ENCODE results near the gene CEL.
"Not testable (repeated sequence)": the region's sequence is repeated elsewhere in the genome, so short reads cannot be mapped to it uniquely, and the experiment has no call there.

CEL gene

DNA sequence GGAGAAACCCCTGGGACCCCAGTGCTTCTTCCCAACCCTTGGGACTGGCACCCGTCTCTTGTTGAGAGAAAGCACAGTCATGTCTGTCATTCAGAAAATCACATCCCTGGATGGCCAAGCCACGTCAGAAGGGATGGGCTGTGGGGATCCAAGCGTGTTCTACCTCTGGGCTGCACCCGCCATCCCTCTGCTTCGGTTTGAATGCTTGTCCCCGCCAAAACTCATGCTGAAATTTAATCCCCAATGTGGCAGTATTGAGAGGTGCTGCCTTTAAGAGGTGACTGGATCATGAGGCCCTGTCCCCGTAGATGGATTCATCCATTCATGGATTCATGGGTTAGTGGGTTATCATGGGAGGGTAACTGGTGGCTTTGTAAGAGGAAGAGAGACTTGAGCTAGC, 27.0 kb downstream of the CEL start:
- DNase-seq (ENCODE audit: low read depth) = no peak
- H3K4me3 ChIP-seq (ENCODE audit: low read length) = no peak overlapping the region
- TF ChIP-seq, protein P1, sequence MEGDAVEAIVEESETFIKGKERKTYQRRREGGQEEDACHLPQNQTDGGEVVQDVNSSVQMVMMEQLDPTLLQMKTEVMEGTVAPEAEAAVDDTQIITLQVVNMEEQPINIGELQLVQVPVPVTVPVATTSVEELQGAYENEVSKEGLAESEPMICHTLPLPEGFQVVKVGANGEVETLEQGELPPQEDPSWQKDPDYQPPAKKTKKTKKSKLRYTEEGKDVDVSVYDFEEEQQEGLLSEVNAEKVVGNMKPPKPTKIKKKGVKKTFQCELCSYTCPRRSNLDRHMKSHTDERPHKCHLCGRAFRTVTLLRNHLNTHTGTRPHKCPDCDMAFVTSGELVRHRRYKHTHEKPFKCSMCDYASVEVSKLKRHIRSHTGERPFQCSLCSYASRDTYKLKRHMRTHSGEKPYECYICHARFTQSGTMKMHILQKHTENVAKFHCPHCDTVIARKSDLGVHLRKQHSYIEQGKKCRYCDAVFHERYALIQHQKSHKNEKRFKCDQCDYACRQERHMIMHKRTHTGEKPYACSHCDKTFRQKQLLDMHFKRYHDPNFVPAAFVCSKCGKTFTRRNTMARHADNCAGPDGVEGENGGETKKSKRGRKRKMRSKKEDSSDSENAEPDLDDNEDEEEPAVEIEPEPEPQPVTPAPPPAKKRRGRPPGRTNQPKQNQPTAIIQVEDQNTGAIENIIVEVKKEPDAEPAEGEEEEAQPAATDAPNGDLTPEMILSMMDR (conservative IDR thresholded peaks at IDR 0.05; ENCODE audit: low read depth, low read length) = no peak

DNA sequence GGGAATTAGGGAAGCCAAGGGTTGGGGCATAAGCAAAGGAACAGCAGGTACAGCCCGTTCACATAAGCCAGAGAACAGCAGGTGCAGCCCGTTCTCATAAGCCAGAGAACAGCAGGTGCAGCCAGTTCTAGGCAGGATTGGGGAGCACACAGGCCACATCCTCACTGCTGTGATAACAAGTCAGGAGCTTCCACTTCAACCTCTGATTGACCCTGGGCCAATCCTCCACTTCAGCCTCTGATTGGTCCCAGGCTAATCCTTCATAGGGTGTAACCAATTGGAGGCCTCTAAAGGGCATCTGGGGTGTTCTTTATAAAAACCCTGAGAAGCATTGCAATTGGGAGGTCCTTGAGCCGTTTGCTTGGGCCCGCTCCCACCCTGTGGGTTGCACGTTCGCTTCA, 27.5 kb downstream of the CEL start:
- H3K4me3 ChIP-seq (ENCODE audit: low read length) = no peak overlapping the region
- no peak for DNase-seq (ENCODE audit: low read depth)
- TF ChIP-seq, protein P1 (conservative IDR thresholded peaks at IDR 0.05; ENCODE audit: low read depth, low read length) = no peak

DNA sequence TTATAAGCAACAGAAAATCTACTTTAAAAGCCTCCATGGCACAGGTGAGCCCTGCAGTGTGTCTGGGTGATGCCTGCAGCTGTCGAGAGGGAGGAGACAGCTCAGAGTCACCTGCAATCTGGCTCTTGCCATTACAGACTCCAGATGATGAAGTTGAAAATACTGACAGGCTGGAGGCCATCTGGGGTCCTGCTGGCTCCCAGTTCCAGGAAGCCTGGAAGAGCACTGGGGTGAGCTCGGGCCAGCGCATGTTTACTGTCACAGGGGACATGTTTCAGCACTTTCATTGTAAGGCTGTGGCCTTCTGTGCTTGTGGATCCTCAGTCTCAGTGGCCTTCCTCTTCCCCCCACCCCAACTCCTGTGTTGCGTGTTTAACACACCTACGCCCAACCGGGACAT, 28.4 kb downstream of the CEL start:
- DNase-seq (ENCODE audit: low read depth) = no peak
- TF ChIP-seq, protein P1 (conservative IDR thresholded peaks at IDR 0.05; ENCODE audit: low read depth, low read length) = no peak

DNA sequence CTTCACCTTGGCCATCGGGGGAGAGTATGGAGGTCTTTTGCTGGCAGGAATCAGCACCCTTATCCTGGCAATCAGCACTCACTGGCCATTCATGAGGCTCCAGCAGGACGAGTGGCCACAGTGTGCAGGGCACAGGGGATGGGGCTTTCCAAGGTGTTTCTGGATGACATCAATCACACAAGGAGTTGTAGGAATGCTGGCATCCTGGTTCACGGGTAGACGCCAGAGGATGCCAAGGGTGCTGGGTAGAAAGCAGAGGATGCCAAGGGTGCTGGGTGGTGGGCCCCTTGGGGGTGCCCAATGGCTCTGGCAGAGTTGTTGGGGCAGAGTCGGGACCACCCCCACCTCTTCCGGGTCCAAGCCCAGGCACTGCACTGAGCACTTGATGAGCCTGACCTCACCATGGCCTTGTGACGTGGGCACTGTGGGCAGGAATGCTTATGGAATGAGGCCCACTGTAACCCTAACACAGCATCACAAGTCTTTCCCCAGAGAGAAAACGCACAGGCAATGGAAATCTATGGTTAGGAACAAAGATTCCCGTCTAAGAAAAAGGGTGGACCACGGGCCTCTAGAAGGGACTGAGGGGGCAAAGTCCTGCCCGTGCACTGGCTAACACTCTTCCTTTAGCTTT, 29.1 kb downstream of the CEL start:
- H3K4me3 ChIP-seq (ENCODE audit: low read length) = no peak overlapping the region
- TF ChIP-seq, protein P1 (conservative IDR thresholded peaks at IDR 0.05; ENCODE audit: low read depth, low read length) = no peak
- DNase-seq (ENCODE audit: low read depth) = no peak

More for the DNA sequence above, 28.4 kb downstream of the CEL start:
- no peak overlapping the region for H3K4me3 ChIP-seq (ENCODE audit: low read length)

DNA sequence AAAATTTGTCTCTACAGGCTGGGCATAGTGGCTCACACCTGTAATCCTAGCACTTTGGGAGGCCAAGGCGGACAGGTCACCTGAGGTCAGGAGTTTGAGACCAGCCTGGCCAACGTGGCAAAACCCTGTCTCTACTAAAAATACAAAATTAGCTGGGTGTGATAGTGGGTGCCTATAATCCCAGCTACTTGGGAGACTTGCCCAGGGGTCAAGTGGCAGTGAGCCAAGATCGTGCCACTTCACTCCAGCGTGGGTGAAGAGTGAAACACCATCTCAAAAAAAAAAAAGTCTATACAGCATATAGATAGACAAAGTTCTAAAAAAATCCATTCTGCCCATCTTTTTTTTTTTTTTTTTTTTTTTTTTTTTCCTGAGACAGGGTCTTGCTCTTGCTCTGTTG, 32.6 kb downstream of the CEL start:
- DNase-seq (ENCODE audit: low read depth); H3K4me3 ChIP-seq (ENCODE audit: low read length): not testable (repeated sequence)

DNA sequence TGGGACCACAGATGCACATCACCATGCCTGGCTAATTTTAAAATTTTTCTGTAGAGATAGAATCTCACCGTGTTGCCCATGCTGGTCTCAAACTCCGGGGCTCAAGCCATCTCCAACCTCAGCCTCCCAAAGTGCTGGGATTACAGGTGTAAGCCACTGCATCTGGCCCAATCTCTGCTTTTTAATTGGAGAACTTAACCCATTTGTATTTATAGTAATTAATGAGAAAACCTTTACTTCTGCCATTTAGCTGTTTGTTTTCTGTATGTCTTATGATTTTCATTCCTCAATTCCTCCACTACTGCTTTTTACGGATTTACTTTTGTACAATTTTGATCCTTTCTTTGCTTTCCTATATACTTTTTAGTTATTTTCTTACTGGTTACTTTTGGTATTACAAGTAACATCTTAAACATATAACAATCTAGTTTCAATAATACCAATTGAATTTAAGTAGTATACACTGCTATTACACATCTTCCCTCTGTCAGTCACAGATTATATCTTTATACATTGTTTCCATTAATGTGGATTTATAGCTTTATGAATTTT, 33.1 kb downstream of the CEL start:
- TF ChIP-seq, protein P1 (conservative IDR thresholded peaks at IDR 0.05; ENCODE audit: low read depth, low read length) = no peak

DNA sequence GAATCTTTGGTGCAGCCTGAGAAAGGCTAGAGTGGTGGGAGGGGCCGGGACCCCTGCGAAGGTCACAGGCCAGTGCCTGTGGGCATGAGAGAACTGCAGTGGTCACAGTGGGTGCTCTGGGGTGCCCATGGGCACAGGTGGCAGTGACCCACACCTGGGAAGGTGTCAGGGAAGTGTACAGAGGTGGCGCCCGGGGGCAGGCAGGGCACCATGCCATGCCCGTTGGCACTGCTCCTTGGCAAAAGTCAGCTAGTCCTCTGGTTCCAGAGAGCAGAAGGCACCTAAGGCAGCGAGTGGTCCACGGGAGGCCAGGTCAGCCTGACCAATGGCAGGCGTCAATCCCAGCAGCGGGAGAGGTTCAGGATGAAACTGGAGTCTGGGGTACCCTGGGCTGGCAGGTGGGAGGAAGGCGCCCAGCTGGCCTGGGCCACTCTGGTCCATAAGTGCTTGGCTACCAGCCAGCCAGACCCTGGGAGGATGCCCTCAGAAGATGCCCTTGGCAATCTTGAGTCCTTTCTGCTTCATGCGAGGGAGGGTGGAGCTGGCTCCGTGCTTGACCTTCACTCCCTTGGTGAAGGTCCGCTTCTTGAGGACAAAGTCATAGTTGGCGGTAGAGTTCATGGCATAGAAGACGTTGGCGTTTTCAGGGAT, 36.4 kb downstream of the CEL start:
- H3K4me3 ChIP-seq (ENCODE audit: low read length) = no peak overlapping the region
- TF ChIP-seq, protein P1 (conservative IDR thresholded peaks at IDR 0.05; ENCODE audit: low read depth, low read length) = no peak
- no peak for DNase-seq (ENCODE audit: low read depth)

More for the DNA sequence above, 33.1 kb downstream of the CEL start:
- DNase-seq (ENCODE audit: low read depth) = no peak
- no peak overlapping the region for H3K4me3 ChIP-seq (ENCODE audit: low read length)

Data from retinal pigment epithelial cell (primary cell).